Stomach smooth muscle (tissue), 2 donors: Measurements from ENCODE around the gene TMEM179B.
"Not testable (repeated sequence)": the region's sequence is repeated elsewhere in the genome, so short reads cannot be mapped to it uniquely, and the experiment has no call there.

ENCODE experiments used
- H3K27ac ChIP-seq: one replicate; pipeline ENCODE4 v1.7.0; 2013; ENCODE audit warnings: mild to moderate bottlenecking, low read length, inconsistent platforms
- H3K27me3 ChIP-seq, 2 donors: one replicate each; pipeline ENCODE4 v1.7.0; 2013; ENCODE audit warnings: low read length in 2 of 2; ENCODE audit not compliant: insufficient read depth in 2 of 2, control insufficient read depth in 1 of 2
- H3K36me3 ChIP-seq, 2 donors: one replicate each; pipeline ENCODE4 v1.7.0; 2013; ENCODE audit warnings: low read length in 2 of 2; ENCODE audit not compliant: control insufficient read depth in 2 of 2, insufficient read depth in 2 of 2
- H3K4me1 ChIP-seq: one replicate; pipeline ENCODE4 v1.7.0; 2013; ENCODE audit warnings: low read length; ENCODE audit not compliant: control insufficient read depth, insufficient read depth
- H3K4me3 ChIP-seq, 2 donors: one replicate each; pipeline ENCODE4 v1.7.0; 2013; ENCODE audit warnings: low read length in 2 of 2
- H3K9ac ChIP-seq, 2 donors: one replicate each; pipeline ENCODE4 v1.7.0; 2013; ENCODE audit warnings: low read length in 2 of 2, mild to moderate bottlenecking in 1 of 2
- H3K9me3 ChIP-seq, 2 donors: one replicate each; pipeline ENCODE4 v1.7.0; 2013; ENCODE audit warnings: low read length in 2 of 2; ENCODE audit not compliant: control insufficient read depth in 2 of 2
- donor health status: healthy.
- donor health status: Pancreatic carcinoma.

The TMEM179B gene

DNA sequence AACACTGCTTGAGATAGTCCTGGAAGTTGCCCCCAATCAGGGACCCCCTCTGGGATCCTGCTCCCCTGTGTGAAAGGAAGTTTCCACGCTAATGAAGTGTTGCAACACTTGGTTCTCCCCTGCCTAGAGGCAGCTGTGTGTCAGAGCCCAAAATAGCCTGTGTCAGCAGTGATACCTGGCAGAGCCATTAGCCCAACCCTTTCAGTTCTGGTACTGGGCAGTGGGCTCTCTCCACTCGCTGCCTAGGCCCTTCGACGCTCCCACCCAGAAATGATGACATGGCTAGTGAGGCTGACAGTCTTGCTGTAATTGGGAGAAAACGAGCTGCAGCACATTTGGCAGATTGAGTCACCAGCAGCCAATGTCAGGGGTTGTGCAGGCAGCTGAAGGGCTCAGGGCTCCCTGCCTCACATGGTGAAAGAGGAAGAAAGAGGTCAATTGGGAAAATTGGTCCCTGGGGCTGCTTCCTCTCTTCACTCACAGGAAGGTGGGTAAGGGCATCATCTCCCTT lies 19.5 kb downstream of the TMEM179B start:
- H3K27ac ChIP-seq, result peak overlapping the region; percentile 87
- H3K4me3 ChIP-seq, result no peak overlapping the region
- H3K36me3 ChIP-seq, result peaks cover 16 to 21% of the 10 kb centered on the region in 2 donors
- H3K27me3 ChIP-seq, result no peaks in the 10 kb centered on the region
- no peak overlapping the region for H3K9ac ChIP-seq
- H3K9me3 ChIP-seq, result no peaks in the 10 kb centered on the region
- peaks cover 31% of the 10 kb centered on the region for H3K4me1 ChIP-seq

DNA sequence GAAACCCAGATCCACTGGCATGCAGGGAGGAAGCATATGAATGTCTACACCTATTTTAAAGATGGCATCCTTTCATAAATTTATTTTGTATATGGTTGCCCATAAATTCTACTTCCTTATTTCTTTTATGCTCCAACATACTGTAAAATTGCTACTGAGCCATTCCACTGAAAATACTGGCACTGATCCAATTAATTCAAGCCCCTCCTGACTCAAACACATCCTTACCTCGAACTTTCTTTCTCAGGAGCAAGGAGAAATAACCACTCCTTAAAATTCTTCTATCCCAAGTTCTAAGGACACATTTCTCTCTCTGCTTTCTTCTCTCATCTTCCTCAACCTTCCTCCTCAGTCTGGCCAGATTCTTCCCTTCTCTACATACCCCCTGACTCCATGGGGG lies 23.5 kb downstream of the TMEM179B start:
- no peak overlapping the region for H3K9ac ChIP-seq

DNA sequence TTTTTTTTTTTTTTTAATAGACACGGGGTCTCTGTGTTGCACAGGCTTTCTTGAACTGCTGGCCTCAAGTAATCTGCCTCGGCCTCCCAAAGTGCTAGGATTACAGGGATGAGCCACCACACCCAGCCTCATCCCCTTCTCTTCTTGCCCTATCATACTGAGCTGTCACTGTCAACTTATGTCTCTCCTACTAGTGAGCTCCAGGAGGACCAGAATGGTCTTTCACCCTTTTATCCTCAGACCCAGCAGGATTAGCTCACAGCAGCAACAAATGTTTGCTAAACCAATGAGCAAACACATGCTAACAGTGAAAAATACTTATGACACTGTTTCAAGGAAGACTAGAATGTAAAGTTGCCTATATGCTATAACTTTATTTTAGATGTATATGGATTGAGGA lies 24.5 kb downstream of the TMEM179B start:
- Histone ChIP-seq H3K27ac (no peak overlapping the region), H3K27me3 (no peaks in the 10 kb centered on the region), H3K9ac (no peak overlapping the region), H3K36me3 (peaks cover 7 to 8% of the 10 kb centered on the region in 2 donors), H3K4me3 (no peak overlapping the region), H3K4me1 (peaks cover under 1% of the 10 kb centered on the region), H3K9me3 (no peaks in the 10 kb centered on the region)

More for the DNA sequence above, 23.5 kb downstream of the TMEM179B start:
- Histone ChIP-seq H3K27ac (no peak overlapping the region), H3K4me3 (no peak overlapping the region), H3K36me3 (peaks cover 7 to 8% of the 10 kb centered on the region in 2 donors), H3K9me3 (no peaks in the 10 kb centered on the region), H3K27me3 (no peaks in the 10 kb centered on the region), H3K4me1 (peaks cover 8% of the 10 kb centered on the region)

DNA sequence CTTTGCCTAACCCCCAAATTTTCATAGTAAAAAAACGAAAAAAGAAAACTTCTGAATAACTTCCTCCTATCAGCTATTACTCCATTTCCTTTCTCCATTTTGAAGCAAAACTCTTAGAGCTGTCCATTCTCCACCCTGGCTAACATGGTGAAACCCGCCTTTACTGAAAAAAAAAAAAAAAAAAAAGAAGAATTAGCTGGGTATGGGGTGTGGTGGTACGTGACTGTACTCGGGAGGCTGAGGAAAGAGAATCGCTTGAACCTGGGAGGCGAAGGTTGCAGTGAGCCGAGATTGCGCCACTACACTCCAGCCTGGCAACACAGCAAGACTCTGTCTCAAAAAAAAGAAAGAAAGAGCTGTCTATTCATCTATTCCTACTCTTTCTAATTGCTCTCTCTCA lies 29.4 kb downstream of the TMEM179B start:
- Histone ChIP-seq H3K4me1 (no peaks in the 10 kb centered on the region), H3K27me3 (no peaks in the 10 kb centered on the region), H3K9ac (no peak overlapping the region), H3K4me3 (no peak overlapping the region), H3K9me3 (no peaks in the 10 kb centered on the region), H3K27ac (no peak overlapping the region), H3K36me3 (peaks cover 8 to 13% of the 10 kb centered on the region in 2 donors)

DNA sequence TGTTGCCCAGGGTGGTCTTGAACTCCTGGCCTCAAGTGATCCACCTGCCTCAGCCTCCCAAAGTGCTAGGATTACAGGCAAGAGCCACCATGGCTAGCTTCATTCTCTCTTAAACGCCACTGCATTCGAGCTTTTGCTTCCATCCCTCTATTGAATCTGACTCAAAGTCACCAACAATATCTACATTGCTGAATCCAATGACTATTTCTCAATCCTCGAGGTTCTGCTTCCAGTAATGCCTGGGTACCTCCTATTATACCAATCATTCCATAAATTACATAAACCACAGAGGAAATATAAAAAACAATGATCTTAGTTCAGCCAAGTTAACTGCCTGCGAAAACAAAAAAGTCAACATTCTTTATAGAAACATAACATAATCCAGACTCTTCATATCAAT lies 29.9 kb downstream of the TMEM179B start:
- Histone ChIP-seq H3K9me3 (no peaks in the 10 kb centered on the region), H3K4me3 (no peak overlapping the region), H3K9ac (no peak overlapping the region), H3K27ac (no peak overlapping the region), H3K27me3 (no peaks in the 10 kb centered on the region), H3K36me3 (peaks cover 10 to 14% of the 10 kb centered on the region in 2 donors), H3K4me1 (no peaks in the 10 kb centered on the region)

DNA sequence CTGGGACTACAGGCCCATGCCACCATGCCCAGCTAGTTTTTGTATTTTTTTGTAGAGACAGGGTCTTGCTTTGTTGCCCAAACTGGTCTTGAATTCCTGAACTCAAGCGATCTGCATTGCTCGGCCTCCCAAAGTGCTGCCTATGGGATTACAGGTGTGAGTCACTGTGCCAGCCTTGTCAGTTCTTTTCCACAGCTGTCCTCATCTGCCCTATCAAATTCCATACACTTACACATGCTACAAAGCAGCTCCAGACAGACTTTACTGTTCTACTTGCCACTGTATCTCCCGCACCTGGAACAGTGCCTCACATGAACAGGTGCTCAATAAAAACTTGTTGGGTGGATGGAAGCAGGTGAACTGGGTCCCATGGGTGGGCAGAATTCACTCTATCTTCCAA lies 36.5 kb downstream of the TMEM179B start:
- no peaks in the 10 kb centered on the region for H3K4me1 ChIP-seq
- H3K4me3 ChIP-seq, result no peak overlapping the region
- H3K36me3 ChIP-seq, result peaks cover 45 to 49% of the 10 kb centered on the region in 2 donors
- H3K9ac ChIP-seq, result no peak overlapping the region
- no peak overlapping the region for H3K27ac ChIP-seq
- no peaks in the 10 kb centered on the region for H3K27me3 ChIP-seq
- no peaks in the 10 kb centered on the region for H3K9me3 ChIP-seq

DNA sequence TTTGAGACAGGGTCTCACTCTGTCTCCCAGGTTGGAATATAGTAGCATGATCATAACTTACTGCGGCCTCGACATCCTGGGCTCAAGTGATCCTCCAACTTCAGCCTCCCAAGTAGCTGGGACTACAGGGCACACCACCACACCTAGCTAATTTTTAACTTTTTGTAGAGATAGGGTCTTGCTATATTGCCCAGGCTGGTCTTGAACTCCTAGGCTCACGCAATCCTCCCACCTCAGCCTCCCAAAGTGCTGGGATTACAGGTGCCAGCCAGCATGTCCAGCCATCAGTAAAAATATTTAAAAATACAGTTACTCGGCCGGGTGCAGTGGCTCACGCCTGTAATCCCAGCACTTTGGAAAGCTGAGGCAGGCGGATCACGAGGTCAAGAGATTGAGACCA lies 40.9 kb downstream of the TMEM179B start:
- not testable (repeated sequence) for H3K9me3 ChIP-seq, H3K27ac ChIP-seq, H3K4me3 ChIP-seq, H3K9ac ChIP-seq, H3K27me3 ChIP-seq
- Histone ChIP-seq H3K36me3 (peaks cover 31 to 37% of the 10 kb centered on the region in 2 donors), H3K4me1 (peaks cover 16% of the 10 kb centered on the region)

DNA sequence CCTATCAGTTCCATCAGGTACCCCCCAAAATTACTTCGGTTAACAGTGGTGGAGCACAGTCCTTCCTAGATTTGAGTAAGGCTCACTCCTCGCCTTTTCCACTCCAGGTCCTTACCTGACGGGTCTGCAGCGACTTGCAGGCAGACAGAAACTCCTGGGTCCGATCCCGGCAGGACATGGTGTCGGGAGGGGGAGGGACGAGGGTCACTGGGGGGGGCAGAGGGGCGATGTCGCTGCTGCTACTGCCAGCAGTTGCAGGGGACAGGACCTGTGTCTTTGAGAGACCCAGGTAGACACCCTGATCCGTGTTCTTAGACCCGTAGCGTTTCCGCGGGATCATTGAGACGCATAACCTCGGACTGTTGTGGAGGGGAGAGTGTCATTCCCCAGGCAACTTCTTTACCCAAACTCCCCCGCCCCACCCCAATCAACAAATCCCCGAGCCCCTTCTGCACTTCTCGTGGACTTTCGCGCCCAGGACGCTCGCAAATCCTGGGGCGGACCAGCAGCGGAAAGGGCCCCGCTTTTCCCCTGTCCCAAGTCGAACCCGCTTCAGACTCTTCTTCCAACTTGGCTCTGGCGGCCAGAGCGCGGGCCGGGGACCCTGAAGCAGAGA lies 43.8 kb downstream of the TMEM179B start:
- Histone ChIP-seq H3K27ac (peak overlapping the region; percentile 96), H3K4me1 (peaks cover 21% of the 10 kb centered on the region), H3K4me3 (peak overlapping the region; percentile 92 to 94), H3K9ac (peak overlapping the region; percentile 90 to 99), H3K9me3 (no peaks in the 10 kb centered on the region), H3K27me3 (no peaks in the 10 kb centered on the region), H3K36me3 (peaks cover 27 to 30% of the 10 kb centered on the region in 2 donors)

DNA sequence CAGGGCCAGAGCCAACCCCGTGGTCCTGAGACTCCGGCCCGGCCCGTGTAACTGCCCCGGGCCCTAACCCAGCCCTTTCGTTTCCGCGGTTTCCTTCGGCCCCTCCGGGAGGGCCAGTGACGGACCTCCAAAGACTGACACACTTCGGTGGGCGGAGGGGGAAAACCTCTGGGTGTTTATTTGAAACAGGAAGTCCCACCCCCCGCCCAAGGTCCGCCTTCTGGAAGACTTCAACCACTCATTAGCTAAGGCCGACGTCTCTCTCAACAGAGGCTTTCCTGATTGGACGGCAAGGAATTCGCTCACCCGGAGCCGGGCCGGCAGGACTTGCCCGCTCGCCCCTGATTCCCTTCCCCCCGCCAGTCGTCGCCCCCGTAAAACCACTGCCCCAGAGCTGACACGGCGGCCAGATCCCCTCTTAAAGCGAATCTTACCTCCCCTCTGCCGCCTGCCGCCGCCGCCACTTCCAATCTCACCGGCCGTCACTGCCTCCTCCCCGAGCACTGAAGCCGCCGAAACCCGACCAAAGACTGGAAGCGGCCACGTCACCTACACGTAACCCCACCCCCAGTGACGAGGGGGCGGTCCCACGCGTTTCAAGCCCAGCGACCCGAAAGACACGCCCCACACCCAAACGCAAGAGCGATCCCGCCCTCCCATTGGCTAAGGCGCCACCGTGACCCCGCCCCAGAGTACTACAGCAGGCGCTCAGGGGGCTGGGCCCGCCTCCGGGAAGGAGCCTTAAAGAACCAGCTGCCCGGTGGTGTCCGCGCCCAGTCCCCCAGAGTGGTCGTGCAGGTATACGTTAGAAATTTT lies 44.5 kb downstream of the TMEM179B start, which contains the start of gene STX5:
STX5 (minus strand) TSS at position 532 of the 816 bp plus-strand sequence. CDS start 808 bp downstream, outside the sequence.
- H3K4me3 ChIP-seq, result peak within 1 kb of the TSS; percentile 92 to 94
- no peaks in the 10 kb centered on the region for H3K27me3 ChIP-seq
- no peaks in the 10 kb centered on the region for H3K9me3 ChIP-seq
- peak within 1 kb of the TSS; percentile 96 for H3K27ac ChIP-seq
- H3K36me3 ChIP-seq, result peaks cover 27 to 31% of the 10 kb centered on the region in 2 donors
- peak within 1 kb of the TSS; percentile 96 to 99 for H3K9ac ChIP-seq
- H3K4me1 ChIP-seq, result peaks cover 21% of the 10 kb centered on the region

DNA sequence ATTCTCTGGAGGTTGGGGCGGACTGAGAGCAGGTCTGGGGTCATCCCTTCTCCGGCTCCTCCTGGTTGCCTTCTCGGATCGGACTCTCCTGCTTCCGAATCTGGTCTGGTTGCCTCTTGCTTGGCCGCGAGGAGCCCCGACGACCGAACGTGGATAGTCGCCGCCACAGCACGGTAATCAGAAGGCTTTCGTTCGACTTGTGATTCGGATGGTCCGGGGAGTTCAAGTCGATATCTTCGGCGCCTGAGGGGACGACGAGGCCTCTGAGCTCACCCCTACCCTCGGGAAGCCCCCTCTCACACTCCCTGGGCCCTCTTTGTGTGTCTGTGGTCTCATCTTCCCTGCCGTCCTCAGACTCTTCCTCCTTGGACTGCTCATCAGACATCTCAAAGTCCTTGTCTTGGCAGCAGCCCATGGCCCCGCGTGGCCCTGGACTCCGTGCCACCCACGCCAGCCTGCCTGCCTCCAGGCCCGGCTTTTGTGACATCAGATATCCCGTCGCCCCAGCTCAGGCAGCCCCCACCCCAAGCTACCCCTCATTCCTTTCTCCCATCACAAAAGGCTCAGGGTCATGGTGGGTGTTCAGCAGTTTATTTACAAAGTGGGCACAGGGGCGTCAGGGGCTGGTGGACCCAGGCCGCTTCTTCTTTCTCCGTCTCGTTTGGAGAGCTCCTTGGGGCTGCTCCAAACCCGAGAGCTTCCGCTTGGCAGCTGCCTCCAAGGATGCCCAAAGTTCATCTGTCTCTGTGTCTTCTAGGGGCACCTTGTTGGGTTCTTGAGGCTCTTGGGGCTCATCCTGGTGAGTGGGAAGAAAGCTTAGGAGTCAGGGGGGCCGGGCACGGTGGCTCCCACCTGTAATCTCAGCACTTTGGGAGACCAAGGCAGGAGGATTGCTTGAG lies 45.4 kb downstream of the TMEM179B start, which contains the start of gene TEX54:
TEX54 (minus strand) TSS at position 506 of the 899 bp plus-strand sequence.
- peak within 1 kb of the TSS; percentile 92 to 94 for H3K4me3 ChIP-seq
- H3K9me3 ChIP-seq, result no peaks in the 10 kb centered on the region
- peaks cover 21% of the 10 kb centered on the region for H3K4me1 ChIP-seq

More for the DNA sequence above, 45.4 kb downstream of the TMEM179B start, which contains the start of gene TEX54:
- Histone ChIP-seq H3K9ac (peak within 1 kb of the TSS; percentile 96 to 99), H3K27ac (peak within 1 kb of the TSS; percentile 96), H3K27me3 (no peaks in the 10 kb centered on the region), H3K36me3 (peaks cover 19 to 23% of the 10 kb centered on the region in 2 donors)
